ENCODE results near the gene CST11.

The CST11 gene

GRCh38 chr20:23451956-23452487 lies 654 bp downstream of the CST11 start:
- no peak overlapping the region for H4K91ac ChIP-seq (ENCODE audit: low read depth, low read length, poor library complexity)
- H3K79me1 ChIP-seq (ENCODE audit: low read depth, low read length), result peaks cover 4% of the 10 kb centered on the region
- DNase-seq (ENCODE audit: low spot score), result no peak
- no peaks in the 10 kb centered on the region for H3K36me3 ChIP-seq (replicated peaks in 1 of 2; ENCODE audit: control insufficient read depth in 2 of 2, insufficient read depth in 2 of 2, low read length in 2 of 2)
- H3K27ac ChIP-seq (replicated peaks; ENCODE audit: low read length), result no peak overlapping the region
- H3K4me3 ChIP-seq (ENCODE audit: low read length in 2 of 2), result no peak overlapping the region
- no peak overlapping the region for H3K14ac ChIP-seq (ENCODE audit: low read length)
- H2AK5ac ChIP-seq (ENCODE audit: low read depth, low read length), result no peak overlapping the region
- no peak overlapping the region for H3K9ac ChIP-seq (ENCODE audit: low read depth, low read length, poor library complexity)
- H2BK12ac ChIP-seq (ENCODE audit: low read length), result no peak overlapping the region
- H2AFZ ChIP-seq (ENCODE audit: low read length), result no peak overlapping the region
- no peak overlapping the region for H4K8ac ChIP-seq (ENCODE audit: low read depth, low read length)
- H3K9me3 ChIP-seq (replicated peaks in 1 of 2; ENCODE audit: control insufficient read depth in 2 of 2, insufficient read depth in 1 of 2, low read depth in 1 of 2, low read length in 2 of 2), result peaks cover 0 to 2% of the 10 kb centered on the region in 2 donors
- H3K23ac ChIP-seq (ENCODE audit: low read depth, low read length, poor library complexity), result no peak overlapping the region
- peaks cover 0 to 28% (median 3%) of the 10 kb centered on the region in 3 experiments for H3K27me3 ChIP-seq (ENCODE audit: control insufficient read depth in 3 of 3, insufficient read depth in 3 of 3, low read depth in 1 of 3, low read length in 3 of 3)
- no CpG with 5 or more reads among the region's 11 CpGs for WGBS, 2 donors (ENCODE audit: extremely low coverage in 2 of 2, insufficient read length in 2 of 2, insufficient replicate concordance in 1 of 2)
- H2BK120ac ChIP-seq (ENCODE audit: low read depth, low read length), result no peak overlapping the region
- H3K18ac ChIP-seq (ENCODE audit: low read length), result no peak overlapping the region
- H2BK15ac ChIP-seq (ENCODE audit: low read length), result no peak overlapping the region
- peaks cover 0 to 10% of the 10 kb centered on the region in 2 donors for H3K4me1 ChIP-seq (ENCODE audit: control insufficient read depth in 2 of 2, insufficient read depth in 1 of 2, low read depth in 1 of 2, low read length in 2 of 2)
- H3K4me2 ChIP-seq (ENCODE audit: insufficient read depth, low read length, poor library complexity, severe bottlenecking), result no peak overlapping the region
- H3K4ac ChIP-seq (ENCODE audit: low read length), result no peak overlapping the region
- H2BK5ac ChIP-seq (ENCODE audit: low read length), result no peak overlapping the region

- peaks cover 0 to 29% (median 3%) of the 10 kb centered on the region in 3 experiments for H3K27me3 ChIP-seq (ENCODE audit: control insufficient read depth in 3 of 3, insufficient read depth in 3 of 3, low read depth in 1 of 3, low read length in 3 of 3)
- peak overlapping the region; percentile 14 for H2BK15ac ChIP-seq (ENCODE audit: low read length)
- H3K18ac ChIP-seq (ENCODE audit: low read length), result peak overlapping the region; percentile 49
- peaks cover 4% of the 10 kb centered on the region for H3K79me1 ChIP-seq (ENCODE audit: low read depth, low read length)
- H4K8ac ChIP-seq (ENCODE audit: low read depth, low read length), result peak overlapping the region; percentile 57
- no peak overlapping the region for H3K4me2 ChIP-seq (ENCODE audit: insufficient read depth, low read length, poor library complexity, severe bottlenecking)
- H4K91ac ChIP-seq (ENCODE audit: low read depth, low read length, poor library complexity), result peak overlapping the region; percentile 75
- WGBS, 2 donors (ENCODE audit: extremely low coverage in 2 of 2, insufficient read length in 2 of 2, insufficient replicate concordance in 1 of 2), result 100% methylated on average over 1 of the region's 1 CpG; no CpG with 5 or more reads in 1 of the 2 donors
- no peak overlapping the region for H3K4ac ChIP-seq (ENCODE audit: low read length)
- no peak overlapping the region for H3K14ac ChIP-seq (ENCODE audit: low read length)
- peaks cover 0 to 2% of the 10 kb centered on the region in 2 donors for H3K9me3 ChIP-seq (replicated peaks in 1 of 2; ENCODE audit: control insufficient read depth in 2 of 2, insufficient read depth in 1 of 2, low read depth in 1 of 2, low read length in 2 of 2)
- peaks cover 0 to 12% of the 10 kb centered on the region in 2 donors for H3K4me1 ChIP-seq (ENCODE audit: control insufficient read depth in 2 of 2, insufficient read depth in 1 of 2, low read depth in 1 of 2, low read length in 2 of 2)
- H3K23ac ChIP-seq (ENCODE audit: low read depth, low read length, poor library complexity), result no peak overlapping the region
- H2BK5ac ChIP-seq (ENCODE audit: low read length), result no peak overlapping the region
- H2AFZ ChIP-seq (ENCODE audit: low read length), result no peak overlapping the region
- peak overlapping the region; percentile 52 for H2AK5ac ChIP-seq (ENCODE audit: low read depth, low read length)
- no peak overlapping the region for H3K9ac ChIP-seq (ENCODE audit: low read depth, low read length, poor library complexity)
- H2BK12ac ChIP-seq (ENCODE audit: low read length), result no peak overlapping the region
- H2BK120ac ChIP-seq (ENCODE audit: low read depth, low read length), result no peak overlapping the region
- H3K4me3 ChIP-seq (ENCODE audit: low read length in 2 of 2), result no peak overlapping the region
- DNase-seq (ENCODE audit: low spot score), result no peak
- no peak overlapping the region for H3K27ac ChIP-seq (replicated peaks; ENCODE audit: low read length)
- H3K36me3 ChIP-seq (replicated peaks in 1 of 2; ENCODE audit: control insufficient read depth in 2 of 2, insufficient read depth in 2 of 2, low read length in 2 of 2), result no peaks in the 10 kb centered on the region
These were observed 1.8 kb downstream of the CST11 start for GRCh38 chr20:23450877-23451276.

GRCh38 chr20:23449421-23449820 lies 3.3 kb downstream of the CST11 start:
- no CpG with 5 or more reads among the region's 3 CpGs for WGBS, 2 donors (ENCODE audit: extremely low coverage in 2 of 2, insufficient read length in 2 of 2, insufficient replicate concordance in 1 of 2)

GRCh38 chr20:23448167-23448566 lies 4.5 kb downstream of the CST11 start:
- no peak overlapping the region for H2BK120ac ChIP-seq (ENCODE audit: low read depth, low read length)
- DNase-seq (ENCODE audit: low spot score), result no peak
- no peaks in the 10 kb centered on the region for H3K36me3 ChIP-seq (replicated peaks in 1 of 2; ENCODE audit: control insufficient read depth in 2 of 2, insufficient read depth in 2 of 2, low read length in 2 of 2)
- H3K14ac ChIP-seq (ENCODE audit: low read length), result no peak overlapping the region
- H3K27me3 ChIP-seq (ENCODE audit: control insufficient read depth in 3 of 3, insufficient read depth in 3 of 3, low read depth in 1 of 3, low read length in 3 of 3), result peaks cover 0 to 53% (median 0%) of the 10 kb centered on the region in 3 experiments
- no peak overlapping the region for H3K18ac ChIP-seq (ENCODE audit: low read length)
- H3K9me3 ChIP-seq (replicated peaks in 1 of 2; ENCODE audit: control insufficient read depth in 2 of 2, insufficient read depth in 1 of 2, low read depth in 1 of 2, low read length in 2 of 2), result peaks cover 0 to 2% of the 10 kb centered on the region in 2 donors
- no peak overlapping the region for H3K4me3 ChIP-seq (ENCODE audit: low read length in 2 of 2)
- H2BK5ac ChIP-seq (ENCODE audit: low read length), result no peak overlapping the region
- H3K4me1 ChIP-seq (ENCODE audit: control insufficient read depth in 2 of 2, insufficient read depth in 1 of 2, low read depth in 1 of 2, low read length in 2 of 2), result peaks cover 0 to 12% of the 10 kb centered on the region in 2 donors
- H3K27ac ChIP-seq (replicated peaks; ENCODE audit: low read length), result no peak overlapping the region
- H3K4me2 ChIP-seq (ENCODE audit: insufficient read depth, low read length, poor library complexity, severe bottlenecking), result no peak overlapping the region
- H2BK15ac ChIP-seq (ENCODE audit: low read length), result no peak overlapping the region
- H3K4ac ChIP-seq (ENCODE audit: low read length), result no peak overlapping the region
- no peak overlapping the region for H4K8ac ChIP-seq (ENCODE audit: low read depth, low read length)
- WGBS, 2 donors (ENCODE audit: extremely low coverage in 2 of 2, insufficient read length in 2 of 2, insufficient replicate concordance in 1 of 2), result no CpG with 5 or more reads among the region's 5 CpGs
- no peak overlapping the region for H2AK5ac ChIP-seq (ENCODE audit: low read depth, low read length)
- H2BK12ac ChIP-seq (ENCODE audit: low read length), result no peak overlapping the region
- no peak overlapping the region for H2AFZ ChIP-seq (ENCODE audit: low read length)
- no peak overlapping the region for H3K23ac ChIP-seq (ENCODE audit: low read depth, low read length, poor library complexity)
- no peak overlapping the region for H3K9ac ChIP-seq (ENCODE audit: low read depth, low read length, poor library complexity)
- no peak overlapping the region for H4K91ac ChIP-seq (ENCODE audit: low read depth, low read length, poor library complexity)
- no peaks in the 10 kb centered on the region for H3K79me1 ChIP-seq (ENCODE audit: low read depth, low read length)

More at GRCh38 chr20:23449421-23449820, 3.3 kb downstream of the CST11 start:
- Histone ChIP-seq H3K36me3 (replicated peaks in 1 of 2; ENCODE audit: control insufficient read depth in 2 of 2, insufficient read depth in 2 of 2, low read length in 2 of 2) (no peaks in the 10 kb centered on the region), H3K14ac (ENCODE audit: low read length) (no peak overlapping the region), H3K27me3 (ENCODE audit: control insufficient read depth in 3 of 3, insufficient read depth in 3 of 3, low read depth in 1 of 3, low read length in 3 of 3) (peaks cover 0 to 40% (median 3%) of the 10 kb centered on the region in 3 experiments), H2AFZ (ENCODE audit: low read length) (no peak overlapping the region), H3K27ac (replicated peaks; ENCODE audit: low read length) (no peak overlapping the region), H3K4me3 (ENCODE audit: low read length in 2 of 2) (no peak overlapping the region), H4K91ac (ENCODE audit: low read depth, low read length, poor library complexity) (no peak overlapping the region), H3K79me1 (ENCODE audit: low read depth, low read length) (peaks cover 4% of the 10 kb centered on the region), H3K4me1 (ENCODE audit: control insufficient read depth in 2 of 2, insufficient read depth in 1 of 2, low read depth in 1 of 2, low read length in 2 of 2) (peaks cover 0 to 12% of the 10 kb centered on the region in 2 donors), H3K9ac (ENCODE audit: low read depth, low read length, poor library complexity) (no peak overlapping the region), H2AK5ac (ENCODE audit: low read depth, low read length) (no peak overlapping the region), H3K4me2 (ENCODE audit: insufficient read depth, low read length, poor library complexity, severe bottlenecking) (no peak overlapping the region), H3K23ac (ENCODE audit: low read depth, low read length, poor library complexity) (no peak overlapping the region), H3K4ac (ENCODE audit: low read length) (no peak overlapping the region), H2BK12ac (ENCODE audit: low read length) (no peak overlapping the region), H4K8ac (ENCODE audit: low read depth, low read length) (no peak overlapping the region), H3K9me3 (replicated peaks in 1 of 2; ENCODE audit: control insufficient read depth in 2 of 2, insufficient read depth in 1 of 2, low read depth in 1 of 2, low read length in 2 of 2) (peaks cover 0 to 2% of the 10 kb centered on the region in 2 donors), H3K18ac (ENCODE audit: low read length) (no peak overlapping the region), H2BK15ac (ENCODE audit: low read length) (no peak overlapping the region), H2BK120ac (ENCODE audit: low read depth, low read length) (no peak overlapping the region), H2BK5ac (ENCODE audit: low read length) (no peak overlapping the region)
- no peak for DNase-seq (ENCODE audit: low spot score)

Measured in neuronal stem cell (in vitro differentiated cells).